A549 (cell line): Measurements from ENCODE around the gene FAM149B1. TPM values are rescaled to one million over a fixed set of nuclear protein-coding genes. Genes with fewer than 3 reads are reported as not detected.

Experiments
- ATAC-seq, 2 experiments: fragments of 200-7000 bp in 1 of 2; fragments of >200 bp in 1 of 2; cut with Nextera tagmentation in 1 of 2; cut with Tn5 transposase in 1 of 2; 3 replicates each; pipeline versions ENCODE4 v1.8.0 to v1.9.1; 2018 to 2020; ENCODE audit warnings: mild to moderate bottlenecking in 1 of 2, moderate library complexity in 1 of 2
- CTCF ChIA-PET: fragments of 300-600 bp; sonication (Branson Sonifier 250); formaldehyde crosslinking; extraction: SDS; loops from one replicate; lab custom pipeline; 2021; ENCODE audit warnings: antibody characterized with exemption, inconsistent platforms; lab: Yijun Ruan, JAX
- POLR2A ChIA-PET: fragments of 350-600 bp; formaldehyde crosslinking; extraction: SDS; loops from one replicate; lab custom pipeline; 2021; ENCODE audit warnings: antibody characterized with exemption, inconsistent platforms; lab: Yijun Ruan, JAX
- DNase-seq, 2 experiments: peaks; one replicate each; pipeline versions ENCODE4 v3.0.0 to v3.0.0-alpha.2; 2011 to 2016; ENCODE audit warnings: low read depth in 1 of 2, low spot score in 1 of 2
- FAIRE-seq: peaks from 2 replicates; lab custom pipeline; 2011; peaks lifted over from hg19 to GRCh38; lab: Jason Lieb, UNC
- H3K27ac ChIP-seq, 2 experiments: fragments of >200 bp; sonication (Bioruptor Twin); formaldehyde crosslinking; 3 replicates each; pipeline ENCODE4 v1.5.1; 2016 to 2017
- H3K4me1 ChIP-seq: fragments of >200 bp; sonication (Bioruptor Twin); formaldehyde crosslinking; 3 replicates; pipeline ENCODE4 v1.6.1; 2016
- H3K4me2 ChIP-seq: fragments of >200 bp; sonication (Bioruptor Twin); formaldehyde crosslinking; 3 replicates; pipeline ENCODE4 v1.6.1; 2016
- H3K4me3 ChIP-seq: fragments of >200 bp; sonication (Bioruptor Twin); formaldehyde crosslinking; 3 replicates; pipeline ENCODE4 v1.5.1; 2016
- H3K9me3 ChIP-seq: fragments of >200 bp; sonication (Bioruptor Twin); formaldehyde crosslinking; 3 replicates; pipeline ENCODE4 v1.6.1; 2016
- ATOH8 ChIP-seq: fragments of 250-450 bp; sonication (Bioruptor Pico); IDR thresholded peaks from 2 replicates; pipeline ENCODE4 v1.5.0; 2020; ENCODE audit warnings: low read depth, mild to moderate bottlenecking, moderate library complexity
- BCL3 ChIP-seq: fragments of >200 bp; sonication (Bioruptor Twin); formaldehyde crosslinking; IDR thresholded peaks from 3 replicates; pipeline ENCODE4 v1.6.1; 2016
- BHLHE40 ChIP-seq: IDR thresholded peaks from 2 replicates; pipeline ENCODE4 v1.6.1; 2012; ENCODE audit warnings: low read depth, low read length, inconsistent platforms
- CEBPB ChIP-seq, 2 experiments: fragments of >200 bp in 1 of 2; sonication (Bioruptor Twin) in 1 of 2; formaldehyde crosslinking in 1 of 2; IDR thresholded peaks; 2 replicates each; pipeline ENCODE4 v1.6.1; 2012 to 2016
- CHD4 ChIP-seq: fragments of 200-600 bp; sonication (generic); IDR thresholded peaks from 2 replicates; pipeline ENCODE4 v1.6.1; 2016; ENCODE audit warnings: antibody characterized with exemption, mild to moderate bottlenecking, borderline replicate concordance
- E2F6 ChIP-seq: IDR thresholded peaks from 2 replicates; pipeline ENCODE4 v1.6.1; 2012; ENCODE audit warnings: low read depth, borderline replicate concordance
- EHF ChIP-seq: fragments of 250-450 bp; sonication (Bioruptor Pico); IDR thresholded peaks from 2 replicates; pipeline ENCODE4 v1.5.0; 2020; ENCODE audit warnings: mild to moderate bottlenecking
- EHMT2 ChIP-seq: fragments of 200-600 bp; sonication (generic); IDR thresholded peaks from 2 replicates; pipeline ENCODE4 v1.6.1; 2016; ENCODE audit warnings: antibody characterized with exemption, low read depth, mild to moderate bottlenecking, moderate library complexity
- EP300 ChIP-seq, 2 experiments: fragments of >200 bp; sonication (Bioruptor Twin); formaldehyde crosslinking; IDR thresholded peaks; 2 replicates in 1 of 2; 3 replicates in 1 of 2; pipeline ENCODE4 v1.6.1; 2016 to 2017
- FOSB ChIP-seq: fragments of 250-450 bp; sonication (Bioruptor Pico); IDR thresholded peaks from 2 replicates; pipeline ENCODE4 v1.5.0; 2020; ENCODE audit warnings: mild to moderate bottlenecking, moderate library complexity
- FOSL2 ChIP-seq, 2 experiments: fragments of 450-650 bp in 1 of 2; fragments of >200 bp in 1 of 2; sonication (Bioruptor Twin) in 1 of 2; formaldehyde crosslinking; IDR thresholded peaks; 2 replicates each; pipeline versions ENCODE4 v1.5.0 to v1.6.1; 2016 to 2020; ENCODE audit warnings: mild to moderate bottlenecking in 1 of 2, moderate library complexity in 1 of 2
- GATA3 ChIP-seq: IDR thresholded peaks from 2 replicates; pipeline ENCODE4 v1.6.1; 2012; ENCODE audit warnings: borderline replicate concordance
- HES2 ChIP-seq: fragments of >200 bp; sonication (Bioruptor Twin); formaldehyde crosslinking; IDR thresholded peaks from 2 replicates; pipeline ENCODE4 v1.6.1; 2016
- HEYL ChIP-seq: fragments of 250-450 bp; sonication (Bioruptor Pico); IDR thresholded peaks from 2 replicates; pipeline ENCODE4 v1.8.0; 2021; ENCODE audit warnings: mild to moderate bottlenecking, moderate library complexity
- HMGXB4 ChIP-seq: fragments of 250-450 bp; sonication (Bioruptor Pico); IDR thresholded peaks from 2 replicates; pipeline ENCODE4 v1.5.0; 2021; ENCODE audit warnings: mild to moderate bottlenecking, moderate library complexity, borderline replicate concordance
- JUN ChIP-seq, 2 experiments: fragments of >200 bp; sonication (Bioruptor Twin); formaldehyde crosslinking; IDR thresholded peaks; 2 replicates in 1 of 2; 3 replicates in 1 of 2; pipeline ENCODE4 v1.6.1; 2016 to 2017
- JUNB ChIP-seq: fragments of >200 bp; sonication (Bioruptor Twin); formaldehyde crosslinking; IDR thresholded peaks from 2 replicates; pipeline ENCODE4 v1.6.1; 2016
- KDM5A ChIP-seq: fragments of 200-600 bp; sonication (generic); IDR thresholded peaks from 2 replicates; pipeline ENCODE4 v1.6.1; 2016; ENCODE audit warnings: antibody characterized with exemption, mild to moderate bottlenecking
- NPAS2 ChIP-seq: fragments of 250-450 bp; sonication (Bioruptor Pico); IDR thresholded peaks from 2 replicates; pipeline ENCODE4 v1.8.0; 2022; ENCODE audit warnings: mild to moderate bottlenecking, moderate library complexity, borderline replicate concordance
- PBX3 ChIP-seq: IDR thresholded peaks from 2 replicates; pipeline ENCODE4 v1.6.1; 2012
- PHF8 ChIP-seq: fragments of 200-600 bp; sonication (generic); IDR thresholded peaks from 2 replicates; pipeline ENCODE4 v1.6.1; 2016; ENCODE audit warnings: low read depth, mild to moderate bottlenecking, antibody characterized with exemption, moderate library complexity, borderline replicate concordance
- RARB ChIP-seq: fragments of 250-450 bp; sonication (Bioruptor Pico); IDR thresholded peaks from 2 replicates; pipeline ENCODE4 v1.8.0; 2021; ENCODE audit warnings: mild to moderate bottlenecking, moderate library complexity
- RCOR1 ChIP-seq: fragments of 150-350 bp; IDR thresholded peaks from 2 replicates; pipeline ENCODE4 v1.6.1; 2014; ENCODE audit warnings: antibody characterized with exemption, low read length, low read depth
- REST ChIP-seq: fragments of 200-600 bp; sonication (generic); IDR thresholded peaks from 2 replicates; pipeline ENCODE4 v1.6.1; 2016; ENCODE audit warnings: antibody characterized with exemption, mild to moderate bottlenecking, moderate library complexity
- RFX5 ChIP-seq: fragments of 450-650 bp; IDR thresholded peaks from 2 replicates; pipeline ENCODE4 v1.7.1; 2014; ENCODE audit warnings: antibody characterized with exemption, mild to moderate bottlenecking, moderate library complexity
- SMC3 ChIP-seq: fragments of >200 bp; sonication (Bioruptor Twin); formaldehyde crosslinking; IDR thresholded peaks from 3 replicates; pipeline ENCODE4 v1.6.1; 2018; ENCODE audit warnings: inconsistent platforms
- USF2 ChIP-seq: fragments of 450-650 bp; IDR thresholded peaks from 2 replicates; pipeline ENCODE4 v1.6.1; 2014; ENCODE audit warnings: antibody characterized with exemption
- ZSCAN20 ChIP-seq: fragments of 250-450 bp; sonication (Bioruptor Pico); IDR thresholded peaks from 2 replicates; pipeline ENCODE4 v1.8.0; 2022; ENCODE audit warnings: mild to moderate bottlenecking, moderate library complexity
- WGBS: methylation state at CpG from one replicate; pipeline ENCODE4 v1.1.6; 2017; ENCODE audit errors: missing lambda C conversion rate; 5-methylcytosine and 5-hydroxymethylcytosine counted together
- polyA plus RNA-seq, 4 experiments: library from polyadenylated mRNA; depleted of rRNA in 3 of 4; stranded (reverse); fragments of >200 nt; fragmentation: RNase III in 1 of 4; extraction: RNeasy Plus Mini Kit Qiagen cat#74134 plus additional on column Dnase treatment in 1 of 4; gene quantifications; 2 replicates in 3 of 4; 3 replicates in 1 of 4; pipeline ENCODE4 v1.2.3, GENCODE V29; 2011 to 2017

Gene FAM149B1
- polyA plus RNA-seq, 2 of the 4 experiments (the other 2 are of a cell fraction) = 6.9 to 26.7 TPM

- DNase-seq (peak; percentile 68 to 87), ATAC-seq (peak; percentile 94 to 99), FAIRE-seq (peak; percentile 76)
- H3K4me2 ChIP-seq = peak overlapping the region; percentile 71
- peaks cover 4% of the 10 kb centered on the region; the same call in 1 of the 3 replicates for H3K9me3 ChIP-seq
- POLR2A ChIA-PET = interaction anchor here (0.6 to 1.8 kb wide), 3 partner anchors 9 to 97 kb away, joined by 3 to 11 read pairs (median 4); partner anchors contain the start of genes CFAP70 and MRPS16
- H3K4me1 ChIP-seq = peaks cover 31% of the 10 kb centered on the region
- WGBS = 13% methylated on average over 4 of the region's 4 CpGs
- CTCF ChIA-PET = interaction anchor here (2.3 to 2.7 kb wide), 2 partner anchors 15 to 150 kb away, joined by 10 to 11 read pairs; partner anchors contain the start of gene DNAJC9
- H3K27ac ChIP-seq = peak overlapping the region; percentile 85 to 92
- H3K4me3 ChIP-seq = no peak overlapping the region
- TF ChIP-seq HMGXB4 (CRISPR knock-in tag) (no peak), EHF (CRISPR knock-in tag) (no peak), CEBPB (IDR thresholded peaks at IDR 0.05) (peak; percentile 62 to 65), PHF8 (no peak), SMC3 (no peak), GATA3 (peak; percentile 50; the same call in 1 of the 2 replicates), NPAS2 (CRISPR knock-in tag) (no peak), REST (no peak), HES2 (0 out of 2 replicates have a peak, but pooled peaks have one; percentile 20), ATOH8 (no peak; the same call in 1 of the 2 replicates), PBX3 (no peak), FOSL2 (IDR thresholded peaks at IDR 0.05) (peak; percentile 89), FOSL2 (CRISPR knock-in tag; IDR thresholded peaks at IDR 0.05) (peak; percentile 83), RCOR1 (no peak), ZSCAN20 (CRISPR knock-in tag) (no peak), FOSB (CRISPR knock-in tag) (no peak), E2F6 (no peak), BCL3 (peak; percentile 21; the same call in 1 of the 3 replicates), USF2 (no peak), CHD4 (no peak), JUNB (peak; percentile 62; the same call in 1 of the 2 replicates), RARB (CRISPR knock-in tag) (no peak), BHLHE40 (no peak), HEYL (CRISPR knock-in tag) (no peak), KDM5A (no peak), EHMT2 (no peak), JUN (IDR thresholded peaks at IDR 0.05) (peak; percentile 49 to 69; a peak in 3 of 5 replicates), RFX5 (no peak), EP300 (IDR thresholded peaks at IDR 0.05) (peak in 1 of 2 experiments; percentile 66; a peak in 1 of 5 replicates)
These were observed 94.3 kb downstream of the FAM149B1 start for GRCh38 chr10:73262105-73262730.
